IPS-18c (cell line): ENCODE results near the gene BRD3OS.

ENCODE experiments used
- H3K4me3 ChIP-seq: 2 replicates; pipeline ENCODE4 v1.7.0; 2013; ENCODE audit warnings: low read depth, mild to moderate bottlenecking, low read length, moderate library complexity; ENCODE audit not compliant: insufficient read depth
- H3K9me3 ChIP-seq: one replicate; pipeline ENCODE4 v1.6.1; 2013; ENCODE audit warnings: mild to moderate bottlenecking, low read length, moderate library complexity; ENCODE audit not compliant: control insufficient read depth, insufficient read depth

The BRD3OS gene

GRCh38 chr9:134037641-134038040 lies 12.4 kb downstream of the BRD3OS start:
- H3K4me3 ChIP-seq, result no peak overlapping the region
- H3K9me3 ChIP-seq, result no peaks in the 10 kb centered on the region

GRCh38 chr9:134039386-134040175 lies 14.3 kb downstream of the BRD3OS start:
- no peak overlapping the region for H3K4me3 ChIP-seq
- no peaks in the 10 kb centered on the region for H3K9me3 ChIP-seq

DNA sequence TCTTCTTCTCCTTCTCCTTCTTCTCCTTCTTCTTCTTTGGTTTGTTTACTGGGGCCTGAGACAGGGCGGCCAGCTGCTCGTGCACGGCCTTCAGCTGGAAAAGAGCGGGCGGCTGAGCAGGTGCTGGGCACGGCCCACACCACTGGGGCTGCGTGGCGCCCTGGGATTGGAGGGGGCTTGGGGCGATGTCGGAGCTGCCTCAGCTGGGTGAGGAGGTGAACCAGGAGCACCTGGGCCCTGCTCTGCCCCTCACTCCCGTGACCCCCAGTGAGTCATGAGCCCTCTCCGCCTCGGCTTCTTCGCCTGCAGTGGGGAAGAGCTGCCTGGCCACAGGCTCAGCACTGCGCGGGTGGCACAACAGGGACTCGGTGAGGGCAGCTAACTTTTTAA lies 14.9 kb downstream of the BRD3OS start:
- Histone ChIP-seq H3K9me3 (no peaks in the 10 kb centered on the region), H3K4me3 (no peak overlapping the region)

- H3K4me3 ChIP-seq, result no peak overlapping the region
- no peaks in the 10 kb centered on the region for H3K9me3 ChIP-seq
Measured at GRCh38 chr9:134040781-134041648, 15.7 kb downstream of the BRD3OS start.

DNA sequence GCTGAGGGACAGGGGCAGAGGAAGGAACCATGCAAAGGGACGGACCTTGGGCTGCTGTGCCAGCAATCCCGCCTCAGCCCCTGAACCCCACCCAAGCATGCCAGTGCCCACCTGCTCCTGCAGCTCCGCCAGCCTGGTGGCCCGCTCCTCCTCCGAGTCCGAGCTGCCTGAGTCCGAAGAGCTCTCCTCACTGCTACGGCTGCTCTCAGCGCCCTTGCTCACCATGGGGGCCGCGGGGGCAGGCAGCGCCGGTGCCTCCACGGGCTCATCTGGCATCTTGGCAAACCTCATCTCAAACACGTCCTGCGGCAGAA lies 16.3 kb downstream of the BRD3OS start:
- H3K4me3 ChIP-seq, result no peak overlapping the region

GRCh38 chr9:134043531-134043988 lies 18.3 kb downstream of the BRD3OS start:
- Histone ChIP-seq H3K4me3 (no peak overlapping the region), H3K9me3 (no peaks in the 10 kb centered on the region)

More for the DNA sequence above, 16.3 kb downstream of the BRD3OS start:
- no peaks in the 10 kb centered on the region for H3K9me3 ChIP-seq

GRCh38 chr9:134044944-134045343 lies 19.7 kb downstream of the BRD3OS start:
- no peak overlapping the region for H3K4me3 ChIP-seq
- H3K9me3 ChIP-seq, result no peaks in the 10 kb centered on the region

DNA sequence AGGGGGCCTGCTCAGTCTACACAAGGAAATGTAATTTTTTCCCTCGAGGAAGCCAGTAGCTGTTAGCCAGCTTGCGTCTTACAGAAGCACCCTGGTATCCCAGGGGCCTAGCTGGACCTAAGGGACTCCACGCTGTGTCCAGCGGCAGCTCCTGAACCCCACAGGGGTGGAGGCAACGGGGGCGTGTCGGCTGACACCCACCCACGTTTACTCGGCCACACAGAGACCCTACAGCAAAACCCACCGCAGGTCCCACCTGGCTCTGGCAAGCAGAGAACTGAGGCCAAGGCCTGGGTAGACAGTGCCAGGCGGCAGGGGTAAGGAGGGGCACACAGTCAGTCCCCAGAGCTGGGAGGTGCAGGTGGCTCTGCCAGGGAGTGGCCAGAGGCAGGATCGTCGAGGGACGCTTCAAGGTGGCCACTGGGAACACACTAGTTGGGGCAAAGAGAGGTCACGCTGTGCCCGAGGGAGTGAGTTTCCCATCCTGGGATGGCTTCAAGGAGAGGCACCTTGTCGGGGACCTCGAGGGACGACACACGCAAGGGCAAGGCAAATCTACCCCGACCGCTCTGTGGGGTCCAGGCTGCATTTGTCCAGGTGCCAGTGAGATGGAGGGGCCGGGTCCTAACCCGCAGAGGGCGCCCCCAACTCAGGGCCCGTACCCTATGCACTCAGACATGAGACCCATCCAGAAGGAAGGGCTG lies 20.7 kb downstream of the BRD3OS start:
- H3K9me3 ChIP-seq, result no peaks in the 10 kb centered on the region

GRCh38 chr9:134046894-134047681 lies 21.8 kb downstream of the BRD3OS start:
- H3K4me3 ChIP-seq, result no peak overlapping the region
- H3K9me3 ChIP-seq, result no peaks in the 10 kb centered on the region

More for the DNA sequence above, 20.7 kb downstream of the BRD3OS start:
- H3K4me3 ChIP-seq, result no peak overlapping the region

DNA sequence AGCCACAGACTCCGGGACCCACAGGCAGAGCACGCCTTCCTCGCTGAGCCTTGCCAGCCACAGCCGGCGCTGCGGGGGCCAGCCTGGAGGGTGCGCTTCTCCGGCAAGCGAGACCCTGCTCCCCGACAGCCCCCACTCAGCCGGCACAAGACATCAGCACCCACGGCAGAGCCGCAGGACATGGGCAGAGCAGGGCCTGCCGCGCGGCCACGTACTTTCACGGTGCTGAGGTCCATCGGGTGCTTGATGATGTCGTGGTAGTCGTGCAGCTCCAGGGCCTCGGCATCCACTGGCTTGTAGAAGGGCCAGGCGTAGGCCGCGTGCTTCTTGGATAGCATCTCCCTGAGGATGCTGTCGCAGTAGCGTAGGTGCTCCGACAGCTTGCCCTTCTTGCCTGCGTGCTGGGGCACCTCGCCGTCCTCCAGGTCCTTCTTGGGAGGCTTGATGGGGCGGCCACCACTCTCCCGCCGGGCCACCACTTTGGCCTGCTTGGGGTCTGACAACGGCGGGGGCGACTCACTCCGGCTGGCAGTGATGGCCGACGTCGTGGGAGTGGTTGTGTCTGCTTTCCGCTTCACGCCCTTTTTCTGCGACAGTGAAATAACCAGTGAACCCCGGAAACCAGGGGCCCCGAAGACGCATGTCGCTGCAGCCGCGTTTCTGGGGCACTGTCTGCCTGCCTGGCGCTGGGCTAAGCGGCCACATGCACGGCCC lies 22.7 kb downstream of the BRD3OS start:
- no peak overlapping the region for H3K4me3 ChIP-seq
- H3K9me3 ChIP-seq, result no peaks in the 10 kb centered on the region

- Histone ChIP-seq H3K9me3 (no peaks in the 10 kb centered on the region), H3K4me3 (no peak overlapping the region)
Measured at GRCh38 chr9:134048582-134048968, 23.3 kb downstream of the BRD3OS start.

GRCh38 chr9:134049236-134049635 lies 24.0 kb downstream of the BRD3OS start:
- no peaks in the 10 kb centered on the region for H3K9me3 ChIP-seq
- no peak overlapping the region for H3K4me3 ChIP-seq

DNA sequence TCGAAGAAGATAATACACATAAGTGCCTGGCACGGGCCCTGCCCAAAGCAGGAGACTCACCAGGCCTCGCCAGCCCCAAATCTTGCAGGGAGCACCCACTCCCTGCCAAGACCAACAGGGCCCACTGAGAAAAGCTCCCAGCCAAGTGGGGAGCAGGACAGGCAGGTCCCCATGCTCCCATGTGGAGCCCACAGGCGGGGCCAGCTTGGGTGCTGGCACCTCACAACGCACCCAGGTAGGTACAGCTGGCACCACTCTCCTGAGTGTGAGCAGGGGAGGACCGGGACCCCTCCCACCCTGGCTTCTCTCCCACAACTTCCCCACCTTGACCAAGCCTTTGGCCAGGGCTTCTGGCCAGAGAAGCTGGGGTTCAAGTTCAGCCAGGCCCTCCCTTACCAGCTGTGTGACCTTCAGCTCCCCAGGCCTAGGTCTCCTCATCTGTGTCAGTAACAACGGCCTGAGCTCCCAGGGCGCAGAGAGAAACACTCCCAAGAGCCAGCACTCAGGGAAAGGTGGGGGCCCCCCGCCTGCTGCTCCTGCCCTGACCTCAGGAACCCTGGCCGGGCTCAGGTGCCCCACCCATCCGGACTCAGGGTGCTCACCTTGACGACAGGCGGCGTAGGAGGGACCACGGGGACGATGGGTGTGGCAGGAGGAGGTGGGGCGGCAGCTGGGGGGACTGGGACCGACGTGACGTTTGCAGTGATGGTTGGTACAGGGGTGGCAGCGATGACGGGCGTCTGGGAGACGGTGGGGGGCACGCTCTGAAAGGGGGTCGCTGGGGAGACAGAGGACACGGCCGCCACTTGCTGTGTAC lies 24.7 kb downstream of the BRD3OS start:
- no peak overlapping the region for H3K4me3 ChIP-seq
- H3K9me3 ChIP-seq, result no peaks in the 10 kb centered on the region

DNA sequence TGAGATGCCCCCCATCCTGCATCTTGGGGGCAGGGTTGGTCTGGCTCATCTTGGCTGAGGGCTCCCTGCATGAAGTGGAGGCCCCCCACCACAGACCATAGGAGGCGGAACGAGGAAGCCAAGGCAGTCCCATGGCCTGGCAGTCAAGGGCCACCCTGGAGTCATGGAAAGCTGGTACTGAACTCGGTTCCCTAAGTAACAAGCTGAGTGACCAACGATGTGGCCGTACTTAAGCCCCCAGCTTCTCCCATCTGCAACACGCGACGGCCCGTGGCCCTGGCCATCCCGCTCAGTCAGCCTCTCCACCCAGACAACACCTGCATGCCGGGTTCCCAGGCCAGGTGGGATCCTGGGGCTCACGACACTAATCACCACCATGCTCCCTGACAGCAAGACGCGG lies 25.4 kb downstream of the BRD3OS start:
- no peak overlapping the region for H3K4me3 ChIP-seq
- no peaks in the 10 kb centered on the region for H3K9me3 ChIP-seq

- Histone ChIP-seq H3K4me3 (no peak overlapping the region), H3K9me3 (no peaks in the 10 kb centered on the region)
Measured at GRCh38 chr9:134051319-134051718, 26.0 kb downstream of the BRD3OS start.

GRCh38 chr9:134052491-134052890 lies 27.2 kb downstream of the BRD3OS start:
- no peaks in the 10 kb centered on the region for H3K9me3 ChIP-seq
- H3K4me3 ChIP-seq, result no peak overlapping the region
